ENCODE data around the gene ZNF580.
A peak's percentile ranks its signal among the peaks of the same experiment; 100 is the strongest.

The ZNF580 gene

GRCh38 chr19:55646889-55647731 lies 6.3 kb downstream of the ZNF580 start:
- DNase-seq (ENCODE audit: low spot score): no peak
- TF ChIP-seq, protein P1, sequence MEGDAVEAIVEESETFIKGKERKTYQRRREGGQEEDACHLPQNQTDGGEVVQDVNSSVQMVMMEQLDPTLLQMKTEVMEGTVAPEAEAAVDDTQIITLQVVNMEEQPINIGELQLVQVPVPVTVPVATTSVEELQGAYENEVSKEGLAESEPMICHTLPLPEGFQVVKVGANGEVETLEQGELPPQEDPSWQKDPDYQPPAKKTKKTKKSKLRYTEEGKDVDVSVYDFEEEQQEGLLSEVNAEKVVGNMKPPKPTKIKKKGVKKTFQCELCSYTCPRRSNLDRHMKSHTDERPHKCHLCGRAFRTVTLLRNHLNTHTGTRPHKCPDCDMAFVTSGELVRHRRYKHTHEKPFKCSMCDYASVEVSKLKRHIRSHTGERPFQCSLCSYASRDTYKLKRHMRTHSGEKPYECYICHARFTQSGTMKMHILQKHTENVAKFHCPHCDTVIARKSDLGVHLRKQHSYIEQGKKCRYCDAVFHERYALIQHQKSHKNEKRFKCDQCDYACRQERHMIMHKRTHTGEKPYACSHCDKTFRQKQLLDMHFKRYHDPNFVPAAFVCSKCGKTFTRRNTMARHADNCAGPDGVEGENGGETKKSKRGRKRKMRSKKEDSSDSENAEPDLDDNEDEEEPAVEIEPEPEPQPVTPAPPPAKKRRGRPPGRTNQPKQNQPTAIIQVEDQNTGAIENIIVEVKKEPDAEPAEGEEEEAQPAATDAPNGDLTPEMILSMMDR (conservative IDR thresholded peaks at IDR 0.05; ENCODE audit: low read depth): no peak

GRCh38 chr19:55647732-55648584 lies 7.2 kb downstream of the ZNF580 start, which contains the start of gene CCDC106:
Gene CCDC106, plus strand, starts transcription at chr19:55648212. Its CDS starts 835 bp downstream, at chr19:55649047.
- CTCF ChIA-PET: interaction anchor here (0.6 kb wide), 1 partner anchor 17 kb away, joined by 4 read pairs; no protein-coding TSS in a partner anchor
- POLR2A ChIA-PET (ENCODE audit: low non-redundant PET): no interaction called here
- TF ChIP-seq, protein P1 (conservative IDR thresholded peaks at IDR 0.05; ENCODE audit: low read depth): no peak
- H3K27ac ChIP-seq: peak within 1 kb of the TSS; percentile 96
- peak; percentile 67 for DNase-seq (ENCODE audit: low spot score)

More at GRCh38 chr19:55646889-55647731, 6.3 kb downstream of the ZNF580 start:
- H3K27ac ChIP-seq: peak overlapping the region; percentile 96
- CTCF ChIA-PET: interaction anchor here (0.6 kb wide), 1 partner anchor 16 kb away, joined by 4 read pairs; no protein-coding TSS in a partner anchor
- POLR2A ChIA-PET (ENCODE audit: low non-redundant PET): no interaction called here

GRCh38 chr19:55648585-55649267 lies 7.9 kb downstream of the ZNF580 start:
- no peak for DNase-seq (ENCODE audit: low spot score)
- ChIA-PET CTCF (interaction anchor here (0.6 to 0.7 kb wide), 2 partner anchors 40 to 575 kb away, joined by 4 to 5 read pairs; no protein-coding TSS in a partner anchor), POLR2A (ENCODE audit: low non-redundant PET) (no interaction called here)
- TF ChIP-seq, protein P1 (conservative IDR thresholded peaks at IDR 0.05; ENCODE audit: low read depth): no peak
- peak overlapping the region; percentile 96 for H3K27ac ChIP-seq

GRCh38 chr19:55649268-55650125 lies 8.7 kb downstream of the ZNF580 start:
- ChIA-PET CTCF (interaction anchor here (0.6 to 0.7 kb wide), 3 partner anchors 41 to 945 kb away, joined by 3 to 5 read pairs (median 4); no protein-coding TSS in a partner anchor), POLR2A (ENCODE audit: low non-redundant PET) (no interaction called here)
- TF ChIP-seq, protein P1 (conservative IDR thresholded peaks at IDR 0.05; ENCODE audit: low read depth): no peak
- no peak for DNase-seq (ENCODE audit: low spot score)
- H3K27ac ChIP-seq: peak overlapping the region; percentile 96

- CTCF ChIA-PET: interaction anchor here (0.7 kb wide), 1 partner anchor 946 kb away, joined by 3 read pairs; no protein-coding TSS in a partner anchor
- H3K27ac ChIP-seq: peak overlapping the region; percentile 96
- POLR2A ChIA-PET (ENCODE audit: low non-redundant PET): no interaction called here
- no peak for DNase-seq (ENCODE audit: low spot score)
- TF ChIP-seq, protein P1 (conservative IDR thresholded peaks at IDR 0.05; ENCODE audit: low read depth): no peak
Measured at GRCh38 chr19:55650126-55650557, 9.3 kb downstream of the ZNF580 start.
